ENCODE data around the gene G3BP2. TPM values are rescaled to one million over a fixed set of nuclear protein-coding genes. Genes with fewer than 3 reads are reported as not detected.

The G3BP2 gene
- total and polyA plus RNA-seq, 9 of the 15 experiments (the other 6 are each of a cell fraction or from before 2014, with no cell fraction given) = 25.2 to 222 (median 130) TPM

DNA sequence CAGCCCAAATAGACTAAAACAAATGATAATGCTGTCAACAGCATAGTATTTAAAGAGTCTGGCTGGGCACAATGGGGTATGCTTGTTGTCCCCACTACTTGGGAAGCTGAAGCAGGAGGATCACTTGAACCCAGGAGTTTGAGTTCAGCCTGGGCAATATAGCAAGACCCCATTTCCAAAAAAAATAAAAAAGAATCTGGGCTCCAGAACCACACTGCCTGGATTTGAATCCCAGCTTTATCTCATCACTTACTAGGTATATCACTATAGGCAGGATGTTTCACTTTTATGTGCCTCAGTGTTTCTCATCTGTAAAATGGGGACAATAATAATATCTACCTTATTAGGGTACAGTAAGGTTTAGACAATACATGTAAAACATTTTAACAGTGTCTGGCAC lies 5.3 kb upstream of the G3BP2 start:
- no peak overlapping the region for H3K27ac ChIP-seq (ENCODE audit: extremely low read depth, low read depth, low read length)
- no peaks in the 10 kb centered on the region; the same call in 2 of the 3 replicates for H3K36me3 ChIP-seq (ENCODE audit: control insufficient read depth, insufficient read depth, low read length)
- peak; percentile 56 for FAIRE-seq
- no peak for DNase-seq (ENCODE audit: extremely low read depth in 1 of 4, low spot score in 3 of 4)
- H3K27me3 ChIP-seq (ENCODE audit: control insufficient read depth in 2 of 2, insufficient read depth in 2 of 2, low read length in 2 of 2) = no peaks in the 10 kb centered on the region
- H2AFZ ChIP-seq (ENCODE audit: low read depth, low read length) = no peak overlapping the region
- no peaks in the 10 kb centered on the region for H4K20me1 ChIP-seq (replicated peaks; ENCODE audit: control insufficient read depth, insufficient read depth, low read length)
- intact Hi-C loops (cut with micrococcal nuclease) (no loop called here), in situ Hi-C loops (cut with MboI) (no loop called here)
- no peaks in the 10 kb centered on the region for H3K9me1 ChIP-seq (ENCODE audit: control insufficient read depth, insufficient read depth, low read length)
- peaks cover 0 to 15% of the 10 kb centered on the region in 2 experiments; a peak in 4 of 5 replicates for H3K4me1 ChIP-seq (replicated peaks in 1 of 2; ENCODE audit: control insufficient read depth in 2 of 2, insufficient read depth in 2 of 2, low read length in 2 of 2)
- no peak overlapping the region for H3K4me2 ChIP-seq (ENCODE audit: insufficient read depth, low read length)
- ChIA-PET POLR2A (no interaction called here), CTCF (ENCODE audit: low intra/inter-chr PET ratio) (no interaction called here)
- peaks cover 7% of the 10 kb centered on the region; the same call in 2 of the 3 replicates for H3K79me2 ChIP-seq (ENCODE audit: control insufficient read depth, insufficient read depth, low read length)
- no TSS peak for BruUV-seq (replicated peaks)
- no peak overlapping the region for H3K4me3 ChIP-seq
- no peak for ATAC-seq
- H3K9me3 ChIP-seq (replicated peaks; ENCODE audit: control insufficient read depth, insufficient read depth, low read depth, low read length) = no peaks in the 10 kb centered on the region
- H3K9ac ChIP-seq (ENCODE audit: insufficient read depth in 1 of 2, low read depth in 2 of 2, low read length in 2 of 2) = no peak overlapping the region
- TF ChIP-seq TAF1 (IDR thresholded peaks at IDR 0.05; ENCODE audit: control insufficient read depth, extremely low read depth, insufficient read depth, low read length, severe bottlenecking) = no peak
- 0 out of 2 replicates have a peak, but pooled peaks have one; percentile 32 for TF ChIP-seq CBX1 (IDR thresholded peaks at IDR 0.05; ENCODE audit: low read depth)
- no peak for TF ChIP-seq ZNF561 (CRISPR knock-in tag; conservative IDR thresholded peaks at IDR 0.05)
- TF ChIP-seq CBX3 (IDR thresholded peaks at IDR 0.05; ENCODE audit: borderline replicate concordance in 1 of 2, low read length in 2 of 2) = peak in 1 of 2 experiments; percentile 53; a peak in 1 of 3 replicates
- TF ChIP-seq RBM14 (IDR thresholded peaks at IDR 0.05; ENCODE audit: borderline replicate concordance, insufficient read depth, low read depth, low read length) = no peak
- TF ChIP-seq POLR2AphosphoS2 (IDR thresholded peaks at IDR 0.05; ENCODE audit: low read length) = no peak
- no peak for TF ChIP-seq DMBX1 (CRISPR knock-in tag; IDR thresholded peaks at IDR 0.05; ENCODE audit: borderline replicate concordance)
- TF ChIP-seq NCOA6 (IDR thresholded peaks at IDR 0.05) = no peak
- TF ChIP-seq TAF15 (IDR thresholded peaks at IDR 0.05; ENCODE audit: low read depth, low read length) = no peak
- TF ChIP-seq RBM25 (IDR thresholded peaks at IDR 0.05; ENCODE audit: low read depth, low read length, severe bottlenecking) = peak; percentile 92
- TF ChIP-seq TCFL5 (CRISPR knock-in tag; conservative IDR thresholded peaks at IDR 0.05) = no peak
- no peak for TF ChIP-seq GTF2F1 (IDR thresholded peaks at IDR 0.05; ENCODE audit: low read depth, low read length)
- TF ChIP-seq MTA1 (IDR thresholded peaks at IDR 0.05; ENCODE audit: borderline replicate concordance) = no peak
- TF ChIP-seq, protein P1, sequence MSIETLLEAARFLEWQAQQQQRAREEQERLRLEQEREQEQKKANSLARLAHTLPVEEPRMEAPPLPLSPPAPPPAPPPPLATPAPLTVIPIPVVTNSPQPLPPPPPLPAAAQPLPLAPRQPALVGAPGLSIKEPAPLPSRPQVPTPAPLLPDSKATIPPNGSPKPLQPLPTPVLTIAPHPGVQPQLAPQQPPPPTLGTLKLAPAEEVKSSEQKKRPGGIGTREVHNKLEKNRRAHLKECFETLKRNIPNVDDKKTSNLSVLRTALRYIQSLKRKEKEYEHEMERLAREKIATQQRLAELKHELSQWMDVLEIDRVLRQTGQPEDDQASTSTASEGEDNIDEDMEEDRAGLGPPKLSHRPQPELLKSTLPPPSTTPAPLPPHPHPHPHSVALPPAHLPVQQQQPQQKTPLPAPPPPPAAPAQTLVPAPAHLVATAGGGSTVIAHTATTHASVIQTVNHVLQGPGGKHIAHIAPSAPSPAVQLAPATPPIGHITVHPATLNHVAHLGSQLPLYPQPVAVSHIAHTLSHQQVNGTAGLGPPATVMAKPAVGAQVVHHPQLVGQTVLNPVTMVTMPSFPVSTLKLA (conservative IDR thresholded peaks at IDR 0.05) = no peak
- TF ChIP-seq MYC (IDR thresholded peaks at IDR 0.05; ENCODE audit: low read depth, low read length) = no peak
- no peak for TF ChIP-seq MYC (CRISPR knock-in tag; IDR thresholded peaks at IDR 0.05; ENCODE audit: borderline replicate concordance, low read depth)
- TF ChIP-seq ZNF695 (CRISPR knock-in tag; IDR thresholded peaks at IDR 0.05) = no peak
- no peak for TF ChIP-seq ZNF23 (CRISPR knock-in tag; IDR thresholded peaks at IDR 0.05)
- TF ChIP-seq KDM1A (IDR thresholded peaks at IDR 0.05) = peak; percentile 55 to 67; a peak in 3 of 4 replicates
- no peak for TF ChIP-seq CBX5 (IDR thresholded peaks at IDR 0.05; ENCODE audit: borderline replicate concordance, low read depth)
- TF ChIP-seq ELF2 (CRISPR knock-in tag; IDR thresholded peaks at IDR 0.05) = no peak
- TF ChIP-seq SMARCA5 (IDR thresholded peaks at IDR 0.05) = peak; percentile 66; the same call in 1 of the 2 replicates
- TF ChIP-seq, protein P2, sequence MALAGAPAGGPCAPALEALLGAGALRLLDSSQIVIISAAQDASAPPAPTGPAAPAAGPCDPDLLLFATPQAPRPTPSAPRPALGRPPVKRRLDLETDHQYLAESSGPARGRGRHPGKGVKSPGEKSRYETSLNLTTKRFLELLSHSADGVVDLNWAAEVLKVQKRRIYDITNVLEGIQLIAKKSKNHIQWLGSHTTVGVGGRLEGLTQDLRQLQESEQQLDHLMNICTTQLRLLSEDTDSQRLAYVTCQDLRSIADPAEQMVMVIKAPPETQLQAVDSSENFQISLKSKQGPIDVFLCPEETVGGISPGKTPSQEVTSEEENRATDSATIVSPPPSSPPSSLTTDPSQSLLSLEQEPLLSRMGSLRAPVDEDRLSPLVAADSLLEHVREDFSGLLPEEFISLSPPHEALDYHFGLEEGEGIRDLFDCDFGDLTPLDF (CRISPR knock-in tag; IDR thresholded peaks at IDR 0.05) = no peak
- TF ChIP-seq RBM22 (IDR thresholded peaks at IDR 0.05; ENCODE audit: low read depth, low read length, poor library complexity, severe bottlenecking) = no peak

All from K562 (cell line).